Vagina (tissue), 2 donors: ENCODE data around the gene TECPR1. TPM values are rescaled to one million over a fixed set of nuclear protein-coding genes. Genes with fewer than 3 reads are reported as not detected.

Source experiments
- DNase-seq, 2 donors: peaks; one replicate each; pipeline ENCODE4 v3.0.0-alpha.2; 2017; ENCODE audit errors: extremely low spot score in 2 of 2
- H3K27ac ChIP-seq: fragments of 200-600 bp; sonication (generic); one replicate; pipeline ENCODE4 v1.5.1; 2019
- H3K27me3 ChIP-seq: fragments of 200-600 bp; sonication (generic); one replicate; pipeline ENCODE4 v1.5.1; 2019
- H3K36me3 ChIP-seq, 2 donors: fragments of 200-600 bp; sonication (generic); one replicate each; pipeline ENCODE4 v1.5.1; 2017 to 2019
- H3K4me1 ChIP-seq: fragments of 200-600 bp; sonication (generic); one replicate; pipeline ENCODE4 v1.5.1; 2019
- H3K4me3 ChIP-seq, 2 donors: fragments of 200-600 bp; sonication (generic); 1 replicate in 1 of 2; 2 replicates in 1 of 2; pipeline ENCODE4 v1.5.1; 2016 to 2019
- H3K9me3 ChIP-seq: fragments of 200-600 bp; sonication (generic); one replicate; pipeline ENCODE4 v1.5.1; 2019
- CTCF ChIP-seq, 3 experiments: fragments of 450-650 bp in 2 of 3; fragments of 200-600 bp in 1 of 3; sonication (generic) in 1 of 3; IDR thresholded peaks; one replicate each; pipeline ENCODE4 v1.5.1; 2017 to 2019; ENCODE audit warnings: antibody characterized with exemption in 3 of 3, mild to moderate bottlenecking in 2 of 3, moderate library complexity in 2 of 3
- POLR2A ChIP-seq, 2 donors: fragments of 450-650 bp; IDR thresholded peaks; one replicate each; pipeline ENCODE4 v1.6.1; 2017; ENCODE audit warnings: antibody characterized with exemption in 2 of 2, mild to moderate bottlenecking in 2 of 2, moderate library complexity in 2 of 2
- POLR2AphosphoS5 ChIP-seq, 2 donors: sonication (generic); formaldehyde crosslinking; IDR thresholded peaks; one replicate each; pipeline ENCODE4 v1.9.0; 2017; ENCODE audit warnings: antibody characterized with exemption in 2 of 2, mild to moderate bottlenecking in 2 of 2, low read depth in 1 of 2; ENCODE audit not compliant: insufficient read depth in 1 of 2
- intact Hi-C: fragments of 100-400 bp; cut with DNase I; formaldehyde crosslinking; loops from one replicate; pipeline ENCODE4 v1.15.1; 2023
- total RNA-seq: library from RNA; depleted of rRNA; stranded (reverse); fragments of >200 nt; gene quantifications from one replicate; pipeline ENCODE4 v1.2.3, GENCODE V29; 2016

TECPR1 gene
- total RNA-seq, 1 donor from 2014 or later = 19.6 TPM

- Histone ChIP-seq H3K9me3 (no peaks in the 10 kb centered on the region), H3K36me3 (peaks cover 0 to 7% of the 10 kb centered on the region in 2 donors), H3K27me3 (no peaks in the 10 kb centered on the region), H3K27ac (no peak overlapping the region), H3K4me1 (no peaks in the 10 kb centered on the region), H3K4me3 (no peak overlapping the region)
- no peak for TF ChIP-seq POLR2AphosphoS5 (IDR thresholded peaks at IDR 0.05; ENCODE audit: insufficient read depth in 1 of 2, low read depth in 1 of 2)
- no peak for TF ChIP-seq POLR2A (IDR thresholded peaks at IDR 0.05)
- no peak for TF ChIP-seq CTCF (IDR thresholded peaks at IDR 0.05)
- DNase-seq = no peak
- intact Hi-C loops = no loop called here
Measured at GRCh38 chr7:98217623-98218582, 34.1 kb downstream of the TECPR1 start.

DNA sequence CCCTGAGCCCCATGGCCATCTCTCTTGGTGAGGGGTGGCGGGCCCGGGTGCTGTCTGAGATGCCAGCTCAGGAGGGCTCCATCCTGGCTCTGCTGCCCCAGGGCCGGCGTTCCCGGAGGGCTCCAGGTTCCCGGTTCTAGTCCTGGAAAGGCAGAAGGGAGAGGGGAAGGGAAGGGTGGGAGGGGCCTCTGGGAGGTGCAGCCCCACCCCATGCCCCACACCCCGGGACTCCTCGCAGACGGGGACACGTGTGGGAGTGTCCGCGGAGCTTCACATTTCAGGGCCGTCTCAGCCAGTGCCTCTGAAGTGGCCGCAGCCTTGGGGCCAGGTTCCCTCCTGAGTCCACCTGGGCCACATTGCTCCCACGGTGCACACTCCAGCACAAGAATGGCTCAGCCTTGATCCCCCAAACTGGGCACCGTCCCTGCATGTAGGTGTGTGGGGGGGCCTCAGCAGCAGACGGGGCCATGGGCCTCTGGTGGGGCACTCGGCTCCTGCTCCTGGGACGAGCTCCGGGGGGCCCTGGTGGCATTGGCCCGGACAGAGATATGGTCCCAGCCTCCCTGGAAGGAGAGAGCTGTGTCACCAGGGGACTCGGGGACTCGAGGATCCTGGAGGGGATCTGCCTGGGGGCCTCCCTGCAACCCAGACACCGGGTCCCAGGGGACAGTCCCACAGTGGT, 35.0 kb downstream of the TECPR1 start:
- Histone ChIP-seq H3K4me3 (no peak overlapping the region), H3K4me1 (no peaks in the 10 kb centered on the region), H3K36me3 (peaks cover 0 to 7% of the 10 kb centered on the region in 2 donors), H3K27me3 (no peaks in the 10 kb centered on the region), H3K9me3 (no peaks in the 10 kb centered on the region), H3K27ac (no peak overlapping the region)
- DNase-seq = no peak
- no peak for TF ChIP-seq POLR2AphosphoS5 (IDR thresholded peaks at IDR 0.05; ENCODE audit: insufficient read depth in 1 of 2, low read depth in 1 of 2)
- TF ChIP-seq POLR2A (IDR thresholded peaks at IDR 0.05) = no peak
- no peak for TF ChIP-seq CTCF (IDR thresholded peaks at IDR 0.05)
- intact Hi-C loops = no loop called here

DNA sequence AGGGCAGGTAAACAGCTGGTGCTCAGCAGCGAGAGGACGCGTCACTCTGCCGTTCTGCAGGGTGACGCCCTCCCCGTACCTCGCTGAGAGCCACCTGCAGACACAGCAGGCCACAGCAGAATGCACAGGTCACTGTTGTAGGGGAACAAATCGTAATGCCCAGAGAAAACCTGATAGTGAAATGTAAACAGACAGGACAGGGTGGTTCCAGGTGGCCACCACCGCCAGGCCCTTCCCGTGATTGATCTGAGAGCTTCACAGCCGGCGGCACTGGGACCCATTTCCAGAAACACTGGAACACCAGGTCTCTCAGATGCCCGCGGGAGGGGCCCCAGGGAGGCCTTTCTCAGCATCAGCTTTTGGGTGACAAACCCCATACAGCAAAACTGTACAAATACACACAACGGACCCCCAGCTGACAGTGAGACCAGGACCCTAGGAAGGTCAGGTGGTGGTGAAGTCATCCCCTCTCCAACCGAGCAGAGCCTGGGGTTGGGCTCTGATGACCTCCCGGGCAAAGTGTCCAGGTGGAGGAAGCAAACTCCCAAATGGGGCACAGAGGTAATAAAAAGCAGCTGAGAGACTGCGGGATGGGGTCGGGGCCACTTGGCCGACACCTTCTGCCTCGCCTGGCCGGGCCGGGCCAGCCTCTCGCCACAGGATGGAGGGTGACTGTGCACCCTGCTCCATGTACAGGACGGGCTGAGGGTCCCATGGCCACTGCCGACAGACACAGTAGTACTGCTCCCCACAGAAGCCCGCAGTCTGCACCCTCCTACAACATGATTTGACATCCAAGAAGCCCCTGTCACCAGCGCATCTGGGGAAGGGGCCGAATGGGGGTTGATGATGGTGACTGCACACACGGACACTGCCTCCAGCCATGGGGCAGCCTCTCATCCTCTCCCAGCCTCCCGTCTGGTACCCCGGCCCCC, 36.2 kb downstream of the TECPR1 start:
- H3K36me3 ChIP-seq = no peaks in the 10 kb centered on the region
- no peak overlapping the region for H3K4me3 ChIP-seq
- H3K27me3 ChIP-seq = no peaks in the 10 kb centered on the region
- H3K9me3 ChIP-seq = no peaks in the 10 kb centered on the region
- H3K4me1 ChIP-seq = peaks cover 4% of the 10 kb centered on the region
- H3K27ac ChIP-seq = no peak overlapping the region
- no peak for TF ChIP-seq POLR2AphosphoS5 (IDR thresholded peaks at IDR 0.05; ENCODE audit: insufficient read depth in 1 of 2, low read depth in 1 of 2)
- no peak for DNase-seq
- intact Hi-C loops = no loop called here

DNA sequence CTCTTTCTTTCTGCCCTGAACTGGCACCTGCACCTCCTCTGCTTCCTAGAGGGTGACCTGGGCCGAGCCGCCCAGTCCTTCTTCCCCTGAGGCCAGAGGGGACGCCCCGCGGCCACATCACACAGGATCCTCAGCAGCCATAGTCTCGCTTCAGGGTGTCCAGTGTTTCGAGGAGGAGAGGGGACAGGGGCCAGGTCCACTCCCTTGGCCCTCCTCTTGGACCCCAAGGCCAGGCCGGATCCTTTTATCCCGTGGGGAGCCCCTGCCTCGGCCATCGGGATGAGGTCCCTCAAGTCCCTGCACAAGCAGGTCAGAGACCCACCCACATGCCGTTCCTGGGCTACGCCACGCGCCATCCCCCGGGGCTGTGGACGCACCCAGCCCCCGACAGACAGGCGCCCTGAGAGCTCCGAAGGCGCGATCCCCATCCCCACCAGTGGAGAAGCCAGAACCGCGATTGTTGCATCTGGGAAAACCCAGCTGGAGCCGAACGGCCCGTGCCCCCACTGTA, 37.2 kb downstream of the TECPR1 start:
- H3K27ac ChIP-seq = no peak overlapping the region
- no peak for TF ChIP-seq CTCF (IDR thresholded peaks at IDR 0.05)
- no peak for TF ChIP-seq POLR2A (IDR thresholded peaks at IDR 0.05)
- TF ChIP-seq POLR2AphosphoS5 (IDR thresholded peaks at IDR 0.05; ENCODE audit: insufficient read depth in 1 of 2, low read depth in 1 of 2) = no peak
- no peaks in the 10 kb centered on the region for H3K27me3 ChIP-seq
- intact Hi-C loops = no loop called here
- no peak overlapping the region for H3K4me3 ChIP-seq
- no peak for DNase-seq
- H3K9me3 ChIP-seq = no peaks in the 10 kb centered on the region
- H3K4me1 ChIP-seq = peaks cover 4% of the 10 kb centered on the region
- no peaks in the 10 kb centered on the region for H3K36me3 ChIP-seq
